ENCODE results near the gene GPR162.

Gene GPR162

GRCh38 chr12:6788972-6789924, 32.4 kb upstream of the GPR162 start, which contains the start of gene CD4:
Gene CD4 (plus strand): TSS chr12:6789528. CDS start chr12:6800139, 10,611 bp downstream.
- peak; percentile 75 for DNase-seq (ENCODE audit: low read depth)

- no peak for DNase-seq (ENCODE audit: low read depth)
Observed at GRCh38 chr12:6790496-6791150, 31.0 kb upstream of the GPR162 start.

DNA sequence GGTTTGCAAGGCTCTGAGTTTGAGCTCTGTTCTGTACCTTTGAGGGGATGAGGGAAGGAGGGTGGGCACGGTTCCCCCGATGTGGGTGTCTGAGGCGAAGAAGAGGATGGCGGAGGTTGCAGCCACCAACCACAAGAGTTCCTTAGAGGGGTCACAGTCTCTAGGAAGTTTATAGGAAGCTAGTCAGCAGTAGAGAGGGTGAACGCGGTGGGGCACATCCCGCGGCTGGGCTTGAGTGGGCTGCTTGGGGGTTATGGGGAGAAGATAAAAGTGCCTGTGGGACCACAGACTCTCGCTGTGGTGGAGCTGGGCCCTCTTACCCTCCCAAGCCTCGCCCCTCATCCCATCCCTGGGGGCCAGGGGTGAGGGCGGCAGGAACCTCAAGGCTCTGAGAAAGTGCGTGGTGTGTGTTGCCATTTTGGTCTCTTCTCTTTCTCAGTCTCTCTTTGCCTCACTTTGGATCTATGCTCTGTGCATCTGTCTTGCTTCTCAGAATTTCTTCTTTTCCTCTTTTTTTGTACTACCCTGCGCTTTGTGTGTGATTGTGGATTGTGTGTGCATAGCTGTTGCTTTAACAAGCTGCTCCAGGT, 29.6 kb upstream of the GPR162 start:
- DNase-seq (ENCODE audit: low read depth) = no peak

DNA sequence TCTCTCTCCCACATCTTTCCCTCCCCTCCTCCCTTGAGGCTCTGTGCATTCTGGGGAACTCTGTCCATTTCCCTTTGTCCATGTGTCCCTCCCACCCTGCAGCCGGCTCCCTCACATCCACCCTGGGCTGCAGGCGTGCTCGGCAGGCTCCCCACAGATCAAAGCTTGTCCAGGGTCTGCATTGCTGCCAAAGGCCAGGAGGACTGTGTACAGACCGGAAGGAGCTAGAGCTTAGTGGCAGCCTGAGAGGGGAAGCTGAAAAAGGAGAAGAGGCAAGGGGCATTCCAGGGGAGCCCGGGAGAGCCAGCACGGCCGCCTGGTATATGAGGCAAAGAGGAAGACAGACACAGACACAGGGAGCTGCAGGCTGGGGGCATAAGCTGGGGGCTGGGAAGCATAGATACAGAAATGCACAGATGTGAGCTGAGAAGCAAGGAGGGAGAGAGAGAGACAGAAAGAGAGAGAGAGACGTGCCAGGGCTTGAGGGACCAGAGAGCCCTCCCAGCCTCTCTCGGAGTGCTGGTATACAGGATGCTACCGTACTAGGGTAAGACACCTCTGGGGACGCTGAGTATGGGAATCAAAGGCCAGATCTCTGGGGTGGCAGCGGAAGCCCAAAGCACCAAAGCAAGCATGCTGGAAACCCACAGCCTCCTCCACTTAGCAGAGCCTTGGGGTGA, 29.0 kb upstream of the GPR162 start:
- no peak for DNase-seq (ENCODE audit: low read depth)

DNA sequence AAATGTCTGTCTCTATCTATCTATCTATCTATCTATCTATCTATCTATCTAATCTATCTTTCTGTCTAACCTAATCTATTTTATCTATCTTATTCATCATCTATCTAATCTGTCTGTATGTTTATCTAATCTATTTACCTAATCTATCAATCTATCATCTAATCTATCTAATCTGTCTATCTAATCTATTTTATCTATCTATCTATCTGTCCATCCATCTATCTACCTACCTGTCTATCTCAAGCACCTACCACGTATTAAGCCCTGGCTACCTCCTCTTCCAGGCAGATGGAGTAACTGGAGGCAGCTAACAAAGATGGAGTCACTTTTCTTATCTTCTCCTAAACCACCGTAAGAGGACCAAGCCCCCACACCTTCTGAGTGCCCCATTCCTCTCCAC, 26.5 kb upstream of the GPR162 start:
- DNase-seq (ENCODE audit: low read depth) = no peak

- DNase-seq (ENCODE audit: low read depth) = no peak
Observed at GRCh38 chr12:6796576-6796975, 25.0 kb upstream of the GPR162 start.

GRCh38 chr12:6799147-6799546, 22.5 kb upstream of the GPR162 start:
- DNase-seq (ENCODE audit: low read depth) = no peak

GRCh38 chr12:6807170-6807569, 14.5 kb upstream of the GPR162 start:
- DNase-seq (ENCODE audit: low read depth) = no peak

GRCh38 chr12:6809056-6809455, 12.6 kb upstream of the GPR162 start:
- no peak for DNase-seq (ENCODE audit: low read depth)

DNA sequence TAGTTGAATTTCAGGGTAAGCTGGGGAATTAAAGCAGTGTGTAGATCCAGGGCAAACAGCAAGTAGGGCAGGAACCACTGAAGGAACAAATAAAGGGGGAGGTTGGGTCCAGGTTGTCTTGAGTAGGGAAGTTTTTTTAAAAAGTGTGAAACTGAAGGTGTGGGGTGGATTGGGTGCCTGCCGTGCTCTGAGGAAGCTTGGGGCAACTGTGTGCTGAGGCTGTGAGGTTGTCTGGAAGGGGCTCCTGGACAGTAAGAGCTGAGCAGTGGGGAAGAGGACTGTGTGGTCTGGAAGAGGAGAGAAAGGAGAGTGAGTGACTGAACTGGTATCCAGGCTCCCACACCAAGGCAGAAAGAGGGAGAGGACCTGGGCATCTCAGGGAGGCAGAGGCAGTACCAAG, 10.9 kb upstream of the GPR162 start:
- DNase-seq (ENCODE audit: low read depth) = no peak

DNA sequence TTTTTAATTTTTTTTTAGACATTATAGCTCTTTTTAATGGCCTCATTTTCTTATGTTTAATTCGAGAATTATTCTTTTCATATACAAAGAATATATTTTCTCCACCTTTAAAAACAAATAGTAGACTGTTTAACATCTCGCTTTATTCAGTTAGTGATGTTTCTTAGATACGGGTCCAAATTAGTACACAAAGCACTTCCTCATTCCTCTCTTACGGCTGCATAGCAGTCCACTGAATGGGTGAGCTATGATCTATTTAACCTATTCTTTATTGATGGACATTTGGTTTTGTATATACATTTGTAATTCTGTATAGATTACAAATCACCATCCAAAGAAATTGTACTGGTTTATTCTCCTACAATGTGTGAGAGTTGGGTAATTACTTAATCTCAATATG, 8.3 kb upstream of the GPR162 start:
- no peak for DNase-seq (ENCODE audit: low read depth)

- DNase-seq (ENCODE audit: low read depth) = no peak
Observed at GRCh38 chr12:6816598-6816997, 5.0 kb upstream of the GPR162 start.

GRCh38 chr12:6817098-6817497, 4.5 kb upstream of the GPR162 start:
- no peak for DNase-seq (ENCODE audit: low read depth)

GRCh38 chr12:6817662-6818157, 3.9 kb upstream of the GPR162 start:
- no peak for DNase-seq (ENCODE audit: low read depth)

DNA sequence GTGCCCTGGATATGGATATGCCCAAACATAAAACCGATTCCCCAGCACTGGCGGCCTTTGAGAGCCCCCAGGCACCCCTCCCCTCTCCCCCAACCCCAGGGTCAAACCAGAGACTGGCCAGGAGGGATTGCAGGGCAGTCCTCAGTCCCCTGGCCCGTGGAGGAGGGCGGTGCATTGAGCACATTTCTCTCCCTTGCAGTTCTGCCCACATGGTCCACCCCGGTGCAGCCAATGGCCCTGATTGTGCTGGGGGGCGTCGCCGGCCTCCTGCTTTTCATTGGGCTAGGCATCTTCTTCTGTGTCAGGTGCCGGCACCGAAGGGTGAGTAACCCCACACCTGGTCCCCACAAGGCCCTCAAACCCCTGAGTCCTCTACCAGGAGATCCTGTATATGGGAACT, 3.4 kb upstream of the GPR162 start:
- no peak for DNase-seq (ENCODE audit: low read depth)

DNA sequence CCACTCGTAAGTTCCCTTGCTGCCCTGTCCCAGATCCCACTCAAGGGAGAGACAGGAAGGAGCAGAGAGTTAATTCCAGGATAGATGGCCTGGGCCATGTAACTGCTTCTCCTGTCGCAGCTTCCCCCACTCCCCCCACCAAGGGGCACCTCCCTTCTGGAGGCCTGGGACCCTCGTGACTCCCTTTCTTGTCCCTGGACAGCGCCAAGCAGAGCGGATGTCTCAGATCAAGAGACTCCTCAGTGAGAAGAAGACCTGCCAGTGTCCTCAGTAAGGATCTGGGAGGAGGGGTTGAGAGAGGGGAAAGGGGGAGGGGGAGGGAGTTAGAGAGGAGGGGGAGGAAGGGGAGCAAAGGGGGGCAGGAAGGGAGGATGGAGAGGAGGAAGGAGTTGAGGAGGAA, 3.0 kb upstream of the GPR162 start:
- no peak for DNase-seq (ENCODE audit: low read depth)

DNA sequence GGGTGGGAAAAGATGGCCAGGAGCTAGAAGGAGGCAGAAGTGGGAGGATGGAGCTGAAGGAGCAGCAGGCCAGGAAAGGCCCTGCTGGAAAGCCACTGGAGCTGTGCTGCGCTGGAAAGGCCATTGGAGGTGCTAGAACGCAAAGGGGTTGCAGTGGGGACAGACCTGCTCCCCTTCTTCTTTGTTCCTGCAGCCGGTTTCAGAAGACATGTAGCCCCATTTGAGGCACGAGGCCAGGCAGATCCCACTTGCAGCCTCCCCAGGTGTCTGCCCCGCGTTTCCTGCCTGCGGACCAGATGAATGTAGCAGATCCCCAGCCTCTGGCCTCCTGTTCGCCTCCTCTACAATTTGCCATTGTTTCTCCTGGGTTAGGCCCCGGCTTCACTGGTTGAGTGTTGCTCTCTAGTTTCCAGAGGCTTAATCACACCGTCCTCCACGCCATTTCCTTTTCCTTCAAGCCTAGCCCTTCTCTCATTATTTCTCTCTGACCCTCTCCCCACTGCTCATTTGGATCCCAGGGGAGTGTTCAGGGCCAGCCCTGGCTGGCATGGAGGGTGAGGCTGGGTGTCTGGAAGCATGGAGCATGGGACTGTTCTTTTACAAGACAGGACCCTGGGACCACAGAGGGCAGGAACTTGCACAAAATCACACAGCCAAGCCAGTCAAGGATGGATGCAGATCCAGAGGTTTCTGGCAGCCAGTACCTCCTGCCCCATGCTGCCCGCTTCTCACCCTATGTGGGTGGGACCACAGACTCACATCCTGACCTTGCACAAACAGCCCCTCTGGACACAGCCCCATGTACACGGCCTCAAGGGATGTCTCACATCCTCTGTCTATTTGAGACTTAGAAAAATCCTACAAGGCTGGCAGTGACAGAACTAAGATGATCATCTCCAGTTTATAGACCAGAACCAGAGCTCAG, 2.3 kb upstream of the GPR162 start:
- no peak for DNase-seq (ENCODE audit: low read depth)

DNA sequence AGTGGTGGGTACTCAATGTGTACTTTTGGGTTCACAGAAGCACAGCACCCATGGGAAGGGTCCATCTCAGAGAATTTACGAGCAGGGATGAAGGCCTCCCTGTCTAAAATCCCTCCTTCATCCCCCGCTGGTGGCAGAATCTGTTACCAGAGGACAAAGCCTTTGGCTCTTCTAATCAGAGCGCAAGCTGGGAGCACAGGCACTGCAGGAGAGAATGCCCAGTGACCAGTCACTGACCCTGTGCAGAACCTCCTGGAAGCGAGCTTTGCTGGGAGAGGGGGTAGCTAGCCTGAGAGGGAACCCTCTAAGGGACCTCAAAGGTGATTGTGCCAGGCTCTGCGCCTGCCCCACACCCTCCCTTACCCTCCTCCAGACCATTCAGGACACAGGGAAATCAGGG, 1.5 kb upstream of the GPR162 start:
- no peak for DNase-seq (ENCODE audit: low read depth)

DNA sequence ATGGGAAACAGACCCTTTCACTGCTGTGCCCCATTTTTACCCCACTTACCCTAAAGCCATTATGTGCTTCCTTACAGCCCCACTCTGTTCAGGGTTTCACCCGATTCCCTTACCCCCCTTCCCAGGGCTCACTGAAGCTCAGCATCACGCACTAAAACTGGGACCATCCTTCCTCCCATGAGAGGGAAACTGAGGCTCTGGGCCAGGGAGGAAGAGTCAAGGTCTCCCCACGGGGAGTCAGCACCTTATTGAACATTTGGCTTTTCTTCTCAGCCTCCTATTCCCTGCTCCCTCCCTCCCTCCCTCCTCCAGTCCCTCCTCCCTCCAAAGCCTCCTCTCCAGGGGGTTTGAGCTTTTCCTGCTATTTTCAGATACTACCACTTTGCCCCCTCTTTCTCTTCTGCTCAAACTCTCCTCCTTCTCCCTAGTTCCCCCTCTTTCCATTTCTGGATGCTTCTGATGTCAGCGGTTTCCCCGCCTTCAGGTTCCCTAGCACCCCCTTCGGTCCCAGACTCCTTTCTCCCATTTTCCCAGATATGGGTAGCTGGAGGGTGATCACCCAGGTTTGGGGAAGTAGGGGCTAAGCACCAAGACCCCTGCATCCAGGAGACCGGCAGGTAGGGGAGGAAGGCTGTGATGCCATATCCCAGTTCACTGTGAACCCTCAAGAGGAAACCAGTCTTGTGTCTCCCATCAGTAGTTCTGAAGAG, 960 bp downstream of the GPR162 start:
- DNase-seq (ENCODE audit: low read depth) = no peak

Measured in activated T-cell treated with anti-CD3 and anti-CD28 coated beads for 48 hours (primary cell).